Activated CD4-positive, alpha-beta T cell treated with anti-CD3 and anti-CD28 coated beads for 36 hours (primary cell): ENCODE measurements around the gene DNAH14. TPM values are rescaled to one million over a fixed set of nuclear protein-coding genes. Genes with fewer than 3 reads are reported as not detected.
"Not testable (repeated sequence)": the region's sequence is repeated elsewhere in the genome, so short reads cannot be mapped to it uniquely, and the experiment has no call there.

ENCODE experiments used
- ATAC-seq: fragments of 200-7000 bp; cut with Tn5 transposase; one replicate; pipeline ENCODE4 v1.10.0; 2021; ENCODE audit warnings: mild to moderate bottlenecking, moderate library complexity
- CTCF ChIA-PET: fragments of 350-600 bp; sonication (Branson Sonifier 250); formaldehyde crosslinking; loops from one replicate; lab custom pipeline; 2021; ENCODE audit warnings: antibody characterized with exemption; lab: Charles Lee
- POLR2A ChIA-PET: fragments of 350-600 bp; sonication (Branson Sonifier 250); formaldehyde crosslinking; loops from one replicate; lab custom pipeline; 2021; ENCODE audit warnings: antibody characterized with exemption, inconsistent platforms; lab: Charles Lee
- DNase-seq: peaks from one replicate; pipeline ENCODE4 v3.0.0-alpha.2; 2020
- H3K27ac Mint-ChIP-seq: one replicate; pipeline ENCODE4 v1.8.0; 2021; ENCODE audit warnings: mixed read lengths
- H3K27me3 Mint-ChIP-seq: one replicate; pipeline ENCODE4 v1.8.0; 2021; ENCODE audit warnings: mixed read lengths
- H3K36me3 Mint-ChIP-seq: one replicate; pipeline ENCODE4 v1.8.0; 2021; ENCODE audit warnings: low read depth, mixed read lengths
- H3K4me1 Mint-ChIP-seq: one replicate; pipeline ENCODE4 v1.8.0; 2021; ENCODE audit warnings: mixed read lengths
- H3K4me3 Mint-ChIP-seq: one replicate; pipeline ENCODE4 v1.8.0; 2021; ENCODE audit warnings: mild to moderate bottlenecking, moderate library complexity, mixed read lengths
- H3K9me3 Mint-ChIP-seq: one replicate; pipeline ENCODE4 v1.8.0; 2021; ENCODE audit warnings: low read depth, mixed read lengths
- intact Hi-C, 2 experiments: fragments of 100-400 bp; cut with DNase I in 1 of 2; cut with micrococcal nuclease in 1 of 2; formaldehyde crosslinking; loops; one replicate each; pipeline versions ENCODE4 v1.14.2 to v1.15.1; 2022 to 2024; cut with DNase I, micrococcal nuclease
- total RNA-seq, 2 experiments: library from RNA; stranded (reverse); gene quantifications; one replicate each; pipeline ENCODE4 v1.2.3, GENCODE V29; 2021

DNAH14 gene
- total RNA-seq, 2 experiments from 2014 or later: 1.6 to 2.1 TPM

DNA sequence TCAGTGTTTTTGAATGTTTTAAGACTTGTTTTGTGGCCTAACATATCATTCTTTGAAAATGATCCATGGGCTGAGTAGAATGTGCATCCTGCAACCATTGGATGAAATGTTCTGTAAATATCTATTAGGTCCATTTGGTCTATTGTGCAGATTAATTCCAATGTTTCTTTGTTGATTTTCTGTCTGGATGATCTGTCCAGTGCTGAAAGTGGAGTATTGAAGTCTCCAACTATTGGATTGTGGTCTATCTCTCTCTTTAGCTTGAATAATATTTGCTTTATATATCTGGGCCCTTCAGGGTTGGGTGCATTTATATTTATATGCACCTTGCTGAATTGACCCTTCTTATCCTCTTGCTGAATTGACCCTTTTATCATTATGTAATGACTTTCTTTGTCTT, 181.5 kb downstream of the DNAH14 start:
- ChIA-PET CTCF (no interaction called here), POLR2A (no interaction called here)
- DNase-seq (no peak), ATAC-seq (no peak)
- no peak overlapping the region for H3K4me3 Mint-ChIP-seq
- intact Hi-C loops: no loop called here
- H3K9me3 Mint-ChIP-seq: no peaks in the 10 kb centered on the region
- H3K4me1 Mint-ChIP-seq: no peaks in the 10 kb centered on the region
- no peaks in the 10 kb centered on the region for H3K36me3 Mint-ChIP-seq
- no peak overlapping the region for H3K27ac Mint-ChIP-seq
- H3K27me3 Mint-ChIP-seq: peaks cover 2% of the 10 kb centered on the region

DNA sequence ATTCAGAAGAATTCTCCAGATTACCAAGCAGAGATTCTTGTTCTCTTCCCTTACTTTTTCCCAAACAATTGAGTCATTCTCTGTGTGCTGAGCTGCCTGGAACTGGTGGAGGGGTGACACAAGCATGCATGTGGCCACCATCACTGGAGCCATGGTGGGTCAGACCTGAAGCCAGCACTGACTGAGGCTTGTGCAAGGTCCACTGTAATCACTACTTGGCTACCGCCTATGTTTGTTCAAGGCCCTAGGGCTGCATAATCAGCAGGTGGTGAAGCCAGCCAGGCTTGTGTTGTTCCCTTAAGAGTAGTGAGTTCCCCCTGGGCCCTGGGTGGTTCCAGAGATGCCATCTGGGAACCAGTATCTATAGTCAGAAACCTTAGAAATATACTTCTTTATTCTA, 183.8 kb downstream of the DNAH14 start:
- Mint-ChIP-seq H3K36me3 (no peaks in the 10 kb centered on the region), H3K27ac (no peak overlapping the region), H3K4me3 (no peak overlapping the region), H3K9me3 (no peaks in the 10 kb centered on the region), H3K4me1 (no peaks in the 10 kb centered on the region), H3K27me3 (peaks cover 2% of the 10 kb centered on the region)
- no peak for ATAC-seq
- ChIA-PET CTCF (no interaction called here), POLR2A (no interaction called here)
- intact Hi-C loops: no loop called here
- no peak for DNase-seq

DNA sequence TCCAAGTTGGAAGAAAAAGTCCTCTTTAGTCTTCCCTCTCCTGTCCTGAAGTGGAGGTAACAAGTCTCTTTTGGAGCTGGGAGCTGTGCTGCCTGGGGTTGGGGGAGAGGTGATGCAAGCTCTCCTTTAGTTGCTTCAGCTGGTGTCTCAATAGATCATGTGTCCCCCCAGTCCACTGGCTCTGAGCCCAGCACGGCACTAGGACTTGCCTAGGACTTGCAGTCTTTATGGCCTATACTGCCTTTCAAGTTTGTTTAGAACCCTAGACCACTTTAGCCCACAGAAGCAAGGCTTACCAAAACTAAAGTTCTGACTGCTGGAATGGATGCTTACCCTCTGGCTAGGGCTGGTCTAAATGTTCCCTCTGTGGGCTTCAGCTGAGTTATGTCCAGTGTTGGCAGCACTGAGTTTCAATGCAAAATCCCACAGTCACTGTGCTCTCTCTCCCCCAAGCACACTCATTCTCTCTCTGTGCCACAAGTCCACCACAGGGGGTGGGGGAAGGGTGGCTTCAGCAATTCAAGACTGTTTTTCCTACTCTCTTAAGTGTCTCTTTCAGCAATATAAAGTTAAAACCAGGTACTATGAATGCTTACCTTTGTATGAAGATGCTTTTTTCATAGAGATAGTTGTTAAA, 185.0 kb downstream of the DNAH14 start:
- no peaks in the 10 kb centered on the region for H3K36me3 Mint-ChIP-seq
- H3K9me3 Mint-ChIP-seq: no peaks in the 10 kb centered on the region
- H3K4me1 Mint-ChIP-seq: no peaks in the 10 kb centered on the region
- no peak overlapping the region for H3K27ac Mint-ChIP-seq
- no peak for DNase-seq
- intact Hi-C loops: no loop called here
- POLR2A ChIA-PET: no interaction called here
- no peak overlapping the region for H3K4me3 Mint-ChIP-seq
- CTCF ChIA-PET: no interaction called here
- H3K27me3 Mint-ChIP-seq: peaks cover 2% of the 10 kb centered on the region
- no peak for ATAC-seq

DNA sequence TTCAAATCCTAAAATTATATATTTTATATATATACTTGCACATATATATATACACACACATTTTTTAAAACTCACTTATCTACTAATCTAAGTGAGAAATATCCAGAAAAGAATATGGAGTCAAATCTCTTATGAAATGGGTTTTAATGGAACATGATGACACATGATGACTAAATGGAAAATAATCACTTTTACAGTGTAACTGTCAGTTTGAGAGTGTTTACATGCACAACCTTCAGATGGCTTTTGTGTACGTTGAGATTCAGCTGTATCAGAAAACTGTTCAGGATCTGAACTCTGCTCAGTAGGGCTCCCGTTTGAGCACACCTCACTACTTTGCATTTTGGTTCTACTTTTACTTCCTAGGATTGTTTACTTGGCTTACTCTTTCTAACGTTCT, 189.8 kb downstream of the DNAH14 start:
- Mint-ChIP-seq H3K27me3 (no peaks in the 10 kb centered on the region), H3K27ac (no peak overlapping the region), H3K4me1 (no peaks in the 10 kb centered on the region), H3K9me3 (no peaks in the 10 kb centered on the region), H3K36me3 (no peaks in the 10 kb centered on the region), H3K4me3 (no peak overlapping the region)
- POLR2A ChIA-PET: no interaction called here
- no peak for ATAC-seq
- intact Hi-C loops: no loop called here
- CTCF ChIA-PET: no interaction called here
- DNase-seq: no peak

DNA sequence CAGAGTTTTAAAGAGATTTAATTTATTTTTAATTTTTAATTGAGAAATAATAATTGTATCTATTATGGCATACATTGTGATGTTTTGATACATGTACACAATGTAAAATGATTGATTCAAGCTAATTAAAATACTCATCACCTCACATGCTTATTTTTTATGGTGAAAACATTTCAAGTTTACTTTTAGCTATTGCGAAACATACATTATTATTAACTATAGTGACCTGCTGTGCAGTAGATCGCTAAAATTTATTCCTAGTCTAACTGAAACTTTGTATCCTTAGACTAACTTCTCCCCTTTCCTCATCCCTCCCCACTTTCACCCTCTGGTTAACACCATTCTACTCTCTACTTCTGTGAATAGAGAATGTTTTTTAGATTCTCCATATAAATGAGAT, 191.6 kb downstream of the DNAH14 start:
- no peaks in the 10 kb centered on the region for H3K36me3 Mint-ChIP-seq
- intact Hi-C loops: no loop called here
- no peaks in the 10 kb centered on the region for H3K4me1 Mint-ChIP-seq
- H3K4me3 Mint-ChIP-seq: no peak overlapping the region
- H3K9me3 Mint-ChIP-seq: no peaks in the 10 kb centered on the region
- H3K27me3 Mint-ChIP-seq: no peaks in the 10 kb centered on the region
- DNase-seq: no peak
- no peak overlapping the region for H3K27ac Mint-ChIP-seq
- CTCF ChIA-PET: no interaction called here
- POLR2A ChIA-PET: no interaction called here
- no peak for ATAC-seq

DNA sequence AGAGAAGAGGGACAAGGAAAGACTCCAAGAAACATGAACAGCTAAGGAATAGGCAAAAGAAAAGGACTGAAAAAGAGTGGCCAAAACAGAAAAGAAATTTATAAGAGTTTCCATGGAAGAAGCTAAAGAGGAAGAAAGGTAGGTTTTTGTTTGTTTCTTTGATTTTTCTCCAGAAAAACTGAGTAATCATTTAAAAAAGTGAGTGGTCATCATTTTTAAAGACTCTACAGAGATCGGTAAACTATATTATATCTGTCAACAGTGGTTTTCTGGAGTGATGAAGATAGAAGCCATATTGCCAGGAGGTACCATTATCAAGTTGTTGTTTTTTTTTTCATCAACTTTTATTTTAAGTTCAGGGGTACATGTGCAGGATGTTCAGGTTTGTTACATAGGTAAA, 202.4 kb downstream of the DNAH14 start:
- no peaks in the 10 kb centered on the region for H3K36me3 Mint-ChIP-seq
- no peak overlapping the region for H3K4me3 Mint-ChIP-seq
- no peaks in the 10 kb centered on the region for H3K4me1 Mint-ChIP-seq
- H3K9me3 Mint-ChIP-seq: peaks cover 2% of the 10 kb centered on the region
- ATAC-seq (no peak), DNase-seq (no peak)
- H3K27ac Mint-ChIP-seq: no peak overlapping the region
- ChIA-PET POLR2A (no interaction called here), CTCF (interaction anchor here (1.0 kb wide), 1 partner anchor 21 kb away, joined by 3 read pairs; no protein-coding TSS in a partner anchor)
- peaks cover 2% of the 10 kb centered on the region for H3K27me3 Mint-ChIP-seq
- intact Hi-C loops: no loop called here

DNA sequence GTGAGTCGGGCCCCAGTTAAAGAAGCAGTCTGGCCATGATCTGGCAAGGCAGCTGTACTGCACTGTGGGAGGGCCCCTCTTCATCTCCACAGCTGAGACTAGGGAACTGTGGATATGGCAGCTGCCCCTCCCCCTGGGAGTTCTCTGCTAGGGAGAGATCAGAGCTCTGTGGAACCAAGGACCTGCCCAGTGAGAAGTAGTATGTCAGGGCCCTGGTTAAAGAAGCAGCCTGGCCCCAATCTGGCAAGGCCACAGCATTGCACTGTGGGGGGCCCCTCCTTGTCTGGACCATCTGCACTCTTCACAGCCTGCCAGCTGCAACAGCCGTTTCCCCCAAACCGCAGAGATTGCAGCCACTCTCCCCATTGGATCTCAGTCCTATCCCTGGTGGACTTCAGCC, 208.5 kb downstream of the DNAH14 start:
- CTCF ChIA-PET: no interaction called here
- POLR2A ChIA-PET: no interaction called here
- H3K4me3 Mint-ChIP-seq: no peak overlapping the region
- DNase-seq: no peak
- peaks cover 2% of the 10 kb centered on the region for H3K27me3 Mint-ChIP-seq
- no peak for ATAC-seq
- no peaks in the 10 kb centered on the region for H3K4me1 Mint-ChIP-seq
- no peaks in the 10 kb centered on the region for H3K9me3 Mint-ChIP-seq
- H3K27ac Mint-ChIP-seq: no peak overlapping the region
- intact Hi-C loops: no loop called here
- H3K36me3 Mint-ChIP-seq: no peaks in the 10 kb centered on the region

DNA sequence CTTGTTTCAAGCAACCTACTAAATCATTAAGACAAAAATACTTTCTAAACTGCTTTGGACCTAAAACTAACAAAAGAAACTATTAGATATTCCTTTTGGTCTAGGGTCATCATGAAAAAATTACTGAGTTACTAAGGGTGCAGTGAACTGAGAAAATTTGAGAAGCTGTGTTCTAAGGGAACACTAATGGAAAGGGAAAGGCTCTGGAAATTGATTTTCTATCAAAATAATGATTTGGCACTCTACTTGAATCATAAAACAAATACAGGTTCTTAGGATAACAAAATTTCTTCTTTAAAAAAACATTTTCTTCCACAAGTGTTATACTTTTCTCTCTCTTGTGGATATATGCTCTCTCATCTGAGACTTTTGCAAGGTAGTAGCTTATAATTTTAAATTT, 213.5 kb downstream of the DNAH14 start:
- no peaks in the 10 kb centered on the region for H3K36me3 Mint-ChIP-seq
- CTCF ChIA-PET: interaction anchor here (2.3 kb wide), 1 partner anchor 10 kb away, joined by 4 read pairs; no protein-coding TSS in a partner anchor
- no peaks in the 10 kb centered on the region for H3K9me3 Mint-ChIP-seq
- POLR2A ChIA-PET: no interaction called here
- no peaks in the 10 kb centered on the region for H3K4me1 Mint-ChIP-seq
- H3K27me3 Mint-ChIP-seq: peaks cover 2% of the 10 kb centered on the region
- no peak for ATAC-seq
- no peak overlapping the region for H3K27ac Mint-ChIP-seq
- no peak for DNase-seq
- intact Hi-C loops: no loop called here
- H3K4me3 Mint-ChIP-seq: no peak overlapping the region

DNA sequence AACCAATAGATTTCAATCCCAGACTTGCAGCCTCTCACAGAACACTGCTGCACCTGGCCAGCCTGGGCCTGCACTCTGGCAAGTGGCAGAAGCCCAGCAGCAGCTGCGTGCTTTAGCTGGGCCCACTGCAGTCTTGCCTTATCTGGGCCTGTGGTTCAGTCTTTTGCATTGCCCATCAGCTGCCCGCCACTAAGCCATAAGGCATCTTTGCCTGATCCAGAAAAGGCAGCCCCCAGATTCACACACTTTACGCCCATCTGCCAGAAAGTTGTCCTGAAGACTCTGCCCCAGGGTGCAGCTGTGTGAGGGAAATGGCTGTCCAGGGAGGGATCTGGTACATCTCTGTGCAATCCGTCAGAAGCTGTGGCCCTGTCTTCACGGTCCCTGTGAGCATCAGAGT, 217.0 kb downstream of the DNAH14 start:
- no peaks in the 10 kb centered on the region for H3K4me1 Mint-ChIP-seq
- POLR2A ChIA-PET: no interaction called here
- H3K9me3 Mint-ChIP-seq: no peaks in the 10 kb centered on the region
- ATAC-seq (no peak), DNase-seq (no peak)
- intact Hi-C loops: no loop called here
- no peaks in the 10 kb centered on the region for H3K36me3 Mint-ChIP-seq
- CTCF ChIA-PET: no interaction called here
- no peak overlapping the region for H3K27ac Mint-ChIP-seq
- no peak overlapping the region for H3K4me3 Mint-ChIP-seq
- H3K27me3 Mint-ChIP-seq: no peaks in the 10 kb centered on the region

DNA sequence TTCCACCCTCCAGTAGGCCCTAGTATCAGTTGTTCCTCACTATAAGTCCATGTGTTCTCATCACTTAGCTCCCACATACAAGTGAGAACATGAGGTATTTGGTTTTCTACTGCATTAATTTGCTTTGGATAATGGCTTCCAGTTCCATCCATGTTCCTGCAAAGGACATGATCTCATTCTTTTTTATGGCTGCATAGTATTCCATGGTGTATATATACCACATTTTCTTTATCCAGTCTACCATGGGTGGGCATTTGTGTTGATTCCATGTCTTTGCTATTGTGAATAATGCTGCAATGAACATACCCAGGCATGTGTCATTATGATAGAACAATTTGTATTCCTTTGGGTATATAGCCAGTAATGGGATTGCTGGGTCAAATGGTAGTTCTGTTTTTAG, 218.3 kb downstream of the DNAH14 start:
- H3K36me3 Mint-ChIP-seq, H3K9me3 Mint-ChIP-seq, ATAC-seq, POLR2A ChIA-PET, intact Hi-C loops, H3K4me3 Mint-ChIP-seq, H3K27me3 Mint-ChIP-seq, DNase-seq, CTCF ChIA-PET, H3K27ac Mint-ChIP-seq, H3K4me1 Mint-ChIP-seq: not testable (repeated sequence)

DNA sequence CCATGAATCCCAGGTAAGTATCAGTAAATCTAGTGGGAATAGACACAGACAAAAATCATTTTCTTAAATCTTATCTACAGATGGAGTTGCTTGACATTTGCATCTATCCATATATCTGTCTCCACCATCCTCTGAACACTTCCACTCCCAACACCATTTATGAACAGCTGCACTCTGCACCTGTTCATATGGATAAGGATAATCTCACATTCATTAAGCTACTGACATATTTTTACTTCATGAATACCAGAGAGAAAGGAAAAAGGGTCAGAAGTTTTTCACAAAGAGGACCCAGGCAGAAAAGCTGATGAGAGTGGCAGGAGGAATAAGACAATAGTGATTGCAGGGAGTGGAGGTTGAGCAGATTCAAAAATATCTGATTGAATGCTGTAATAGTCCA, 222.6 kb downstream of the DNAH14 start:
- Mint-ChIP-seq H3K9me3 (no peaks in the 10 kb centered on the region), H3K36me3 (no peaks in the 10 kb centered on the region), H3K4me3 (no peak overlapping the region), H3K27ac (no peak overlapping the region), H3K27me3 (peaks cover 2% of the 10 kb centered on the region), H3K4me1 (peaks cover 6% of the 10 kb centered on the region)
- DNase-seq: no peak
- POLR2A ChIA-PET: no interaction called here
- intact Hi-C loops: no loop called here
- ATAC-seq: no peak
- CTCF ChIA-PET: interaction anchor here (0.9 kb wide), 1 partner anchor 21 kb away, joined by 3 read pairs; no protein-coding TSS in a partner anchor

DNA sequence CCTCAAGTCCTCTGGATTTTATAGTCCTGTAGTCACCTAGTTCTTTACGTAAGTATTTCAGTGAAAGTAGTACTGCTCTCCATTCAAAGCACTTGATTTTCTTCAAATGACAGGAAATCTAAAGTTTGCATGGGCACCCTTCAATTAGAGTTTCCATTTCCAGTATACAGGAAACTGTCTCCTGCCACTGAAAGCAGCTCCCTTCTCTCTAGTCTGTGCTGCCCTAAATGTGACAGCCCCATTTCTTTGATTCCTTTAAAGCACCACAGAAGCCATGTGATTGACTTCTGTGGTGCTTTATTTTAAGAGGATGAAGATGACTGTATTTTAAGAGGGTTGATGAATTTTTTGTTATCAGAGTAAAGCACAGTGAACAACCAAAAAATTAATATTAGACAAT, 226.1 kb downstream of the DNAH14 start:
- H3K4me3 Mint-ChIP-seq: no peak overlapping the region
- no peak overlapping the region for H3K27ac Mint-ChIP-seq

More for the DNA sequence above, 226.1 kb downstream of the DNAH14 start:
- intact Hi-C loops: no loop called here
- peaks cover 6% of the 10 kb centered on the region for H3K4me1 Mint-ChIP-seq
- peaks cover 2% of the 10 kb centered on the region for H3K27me3 Mint-ChIP-seq
- ATAC-seq (no peak), DNase-seq (no peak)
- H3K9me3 Mint-ChIP-seq: no peaks in the 10 kb centered on the region
- POLR2A ChIA-PET: no interaction called here
- CTCF ChIA-PET: no interaction called here
- H3K36me3 Mint-ChIP-seq: no peaks in the 10 kb centered on the region
